ENCODE results near the gene CKMT1A. TPM values are rescaled to one million over a fixed set of nuclear protein-coding genes. Genes with fewer than 3 reads are reported as not detected.
"Not testable (repeated sequence)": the region's sequence is repeated elsewhere in the genome, so short reads cannot be mapped to it uniquely, and the experiment has no call there.

The CKMT1A gene
- total RNA-seq, 1 donor from 2014 or later, result 1.7 TPM

- Mint-ChIP-seq H3K9me3 (no peaks in the 10 kb centered on the region), H3K4me1 (no peaks in the 10 kb centered on the region), H3K4me3 (no peak overlapping the region), H3K36me3 (no peaks in the 10 kb centered on the region), H3K27me3 (ENCODE audit: insufficient read depth, low read depth) (peaks cover 2% of the 10 kb centered on the region), H3K27ac (no peak overlapping the region)
- Histone ChIP-seq H3K4me1 (no peaks in the 10 kb centered on the region), H3K27ac (no peak overlapping the region), H3K4me3 (no peak overlapping the region), H2AFZ (replicated peaks) (no peak overlapping the region), H3K27me3 (no peaks in the 10 kb centered on the region), H3F3A (ENCODE audit: low read depth) (no peaks in the 10 kb centered on the region), H4K20me1 (ENCODE audit: low read depth) (no peaks in the 10 kb centered on the region), H3K79me2 (ENCODE audit: low read depth) (no peaks in the 10 kb centered on the region), H3K4me2 (no peak overlapping the region), H3K36me3 (no peaks in the 10 kb centered on the region), H3K9ac (no peak overlapping the region), H3K9me3 (ENCODE audit: low read depth) (no peaks in the 10 kb centered on the region)
- no peak for DNase-seq (ENCODE audit: low spot score)
- no peak for TF ChIP-seq CTCF (IDR thresholded peaks at IDR 0.05)
- TF ChIP-seq EZH2phosphoT487 (IDR thresholded peaks at IDR 0.05), result no peak
- no peak for TF ChIP-seq EZH2 (IDR thresholded peaks at IDR 0.05)
Measured at GRCh38 chr15:43735416-43735815, 41.8 kb downstream of the CKMT1A start.

- peak within 1 kb of the TSS; percentile 87 for H3K9ac ChIP-seq
- H3K79me2 ChIP-seq (ENCODE audit: low read depth), result peaks cover 48% of the 10 kb centered on the region
- peak within 1 kb of the TSS; percentile 95 for H3K27ac ChIP-seq
- peak; percentile 97 for DNase-seq (ENCODE audit: low spot score)
- Mint-ChIP-seq H3K4me1 (peaks cover 14% of the 10 kb centered on the region), H3K27ac (peak within 1 kb of the TSS; percentile 99), H3K4me3 (peak within 1 kb of the TSS; percentile 99)
- H3K27me3 Mint-ChIP-seq (ENCODE audit: insufficient read depth, low read depth); H3K9me3 Mint-ChIP-seq; H3K36me3 Mint-ChIP-seq; H3K36me3 ChIP-seq; H3K9me3 ChIP-seq (ENCODE audit: low read depth); H3F3A ChIP-seq (ENCODE audit: low read depth); H3K27me3 ChIP-seq; H3K4me1 ChIP-seq: not testable (repeated sequence)
- TF ChIP-seq CTCF (IDR thresholded peaks at IDR 0.05), result peak; percentile 35
- H4K20me1 ChIP-seq (ENCODE audit: low read depth), result peaks cover 41% of the 10 kb centered on the region
- peak within 1 kb of the TSS; percentile 72 for H3K4me3 ChIP-seq
- H3K4me2 ChIP-seq, result peak within 1 kb of the TSS; percentile 89
- peak within 1 kb of the TSS; percentile 67 for H2AFZ ChIP-seq (replicated peaks)
Measured at GRCh38 chr15:43746245-43746902, 52.7 kb downstream of the CKMT1A start, which contains the start of gene PDIA3. TSS of gene PDIA3 (plus strand) at chr15:43746438. CDS start at chr15:43746540, 102 bp downstream.

- H3K4me2 ChIP-seq, result peak overlapping the region; percentile 89
- peaks cover 46% of the 10 kb centered on the region for H4K20me1 ChIP-seq (ENCODE audit: low read depth)
- Mint-ChIP-seq H3K4me3 (peak overlapping the region; percentile 99), H3K4me1 (peaks cover 17% of the 10 kb centered on the region), H3K27ac (peak overlapping the region; percentile 99)
- H3K9me3 ChIP-seq (ENCODE audit: low read depth); H3K9me3 Mint-ChIP-seq; H3K36me3 ChIP-seq; H3K27me3 Mint-ChIP-seq (ENCODE audit: insufficient read depth, low read depth); H3F3A ChIP-seq (ENCODE audit: low read depth); H3K4me1 ChIP-seq; H3K27me3 ChIP-seq; H3K36me3 Mint-ChIP-seq: not testable (repeated sequence)
- DNase-seq (ENCODE audit: low spot score), result peak; percentile 13
- peak overlapping the region; percentile 87 for H3K9ac ChIP-seq
- peak overlapping the region; percentile 72 for H3K4me3 ChIP-seq
- H3K79me2 ChIP-seq (ENCODE audit: low read depth), result peaks cover 54% of the 10 kb centered on the region
- H3K27ac ChIP-seq, result peak overlapping the region; percentile 95
- H2AFZ ChIP-seq (replicated peaks), result peak overlapping the region; percentile 67
Measured at GRCh38 chr15:43746903-43747309, 53.2 kb downstream of the CKMT1A start.

GRCh38 chr15:43748376-43748775 lies 54.7 kb downstream of the CKMT1A start:
- Histone ChIP-seq H3K79me2 (ENCODE audit: low read depth) (peaks cover 68% of the 10 kb centered on the region), H3K9me3 (ENCODE audit: low read depth) (no peaks in the 10 kb centered on the region), H3K4me2 (peak overlapping the region; percentile 89), H2AFZ (replicated peaks) (no peak overlapping the region), H3K27me3 (no peaks in the 10 kb centered on the region), H3K4me3 (peak overlapping the region; percentile 72), H4K20me1 (ENCODE audit: low read depth) (peaks cover 61% of the 10 kb centered on the region), H3K9ac (no peak overlapping the region), H3K4me1 (peaks cover 8% of the 10 kb centered on the region), H3F3A (ENCODE audit: low read depth) (peaks cover 5% of the 10 kb centered on the region), H3K27ac (no peak overlapping the region), H3K36me3 (no peaks in the 10 kb centered on the region)
- Mint-ChIP-seq H3K27me3 (ENCODE audit: insufficient read depth, low read depth) (peaks cover 2% of the 10 kb centered on the region), H3K9me3 (no peaks in the 10 kb centered on the region), H3K4me3 (peak overlapping the region; percentile 99), H3K4me1 (peaks cover 20% of the 10 kb centered on the region), H3K36me3 (peaks cover 7% of the 10 kb centered on the region), H3K27ac (no peak overlapping the region)
- TF ChIP-seq EZH2phosphoT487 (IDR thresholded peaks at IDR 0.05) (no peak), CTCF (IDR thresholded peaks at IDR 0.05) (no peak), EZH2 (IDR thresholded peaks at IDR 0.05) (no peak)
- no peak for DNase-seq (ENCODE audit: low spot score)

All from neural progenitor cell (in vitro differentiated cells).